Measurements from ENCODE around the gene SORCS2. TPM values are rescaled to one million over a fixed set of nuclear protein-coding genes. Genes with fewer than 3 reads are reported as not detected.

Gene SORCS2
- total RNA-seq, 6 donors from 2014 or later = 2.2 to 28.3 (median 7.2) TPM

- TF ChIP-seq POLR2AphosphoS5 (IDR thresholded peaks at IDR 0.05) (no peak), POLR2A (IDR thresholded peaks at IDR 0.05) (no peak), EP300 (IDR thresholded peaks at IDR 0.05) (no peak), CTCF (IDR thresholded peaks at IDR 0.05) (no peak)
- H3K36me3 ChIP-seq = no peaks in the 10 kb centered on the region
- no peaks in the 10 kb centered on the region for H3K9me3 ChIP-seq
- DNase-seq = no peak
- H3K4me3 ChIP-seq = no peak overlapping the region
- ATAC-seq (ENCODE audit: low FRiP score in 2 of 2) = no peak
- no peaks in the 10 kb centered on the region for H3K27me3 ChIP-seq
- H3K4me1 ChIP-seq = no peaks in the 10 kb centered on the region
- WGBS, 2 donors = 80 to 86% methylated on average over 15 to 16 of the region's 16 CpGs
- no peak overlapping the region for H3K27ac ChIP-seq
Observed at GRCh38 chr4:7499661-7500060, 307.3 kb downstream of the SORCS2 start.

GRCh38 chr4:7500404-7500803 is 308.1 kb downstream of the SORCS2 start:
- ATAC-seq (ENCODE audit: low FRiP score in 2 of 2) = no peak
- DNase-seq = no peak
- no peaks in the 10 kb centered on the region for H3K4me1 ChIP-seq
- H3K4me3 ChIP-seq = no peak overlapping the region
- no peak for TF ChIP-seq EP300 (IDR thresholded peaks at IDR 0.05)
- no peak for TF ChIP-seq POLR2A (IDR thresholded peaks at IDR 0.05)
- no peak for TF ChIP-seq POLR2AphosphoS5 (IDR thresholded peaks at IDR 0.05)
- TF ChIP-seq CTCF (IDR thresholded peaks at IDR 0.05) = no peak
- WGBS, 2 donors = 57 to 61% methylated on average over 9 to 10 of the region's 10 CpGs
- H3K36me3 ChIP-seq = no peaks in the 10 kb centered on the region
- H3K27me3 ChIP-seq = no peaks in the 10 kb centered on the region
- no peak overlapping the region for H3K27ac ChIP-seq
- H3K9me3 ChIP-seq = no peaks in the 10 kb centered on the region

GRCh38 chr4:7501314-7501713 is 309.0 kb downstream of the SORCS2 start:
- ATAC-seq (ENCODE audit: low FRiP score in 2 of 2) = no peak
- Histone ChIP-seq H3K27ac (no peak overlapping the region), H3K4me1 (no peaks in the 10 kb centered on the region), H3K27me3 (no peaks in the 10 kb centered on the region), H3K36me3 (no peaks in the 10 kb centered on the region), H3K4me3 (no peak overlapping the region), H3K9me3 (no peaks in the 10 kb centered on the region)
- 77% methylated on average over 11 of the region's 11 CpGs for WGBS, 2 donors
- TF ChIP-seq CTCF (IDR thresholded peaks at IDR 0.05) = no peak
- no peak for DNase-seq

GRCh38 chr4:7501873-7502272 is 309.5 kb downstream of the SORCS2 start:
- Histone ChIP-seq H3K4me3 (no peak overlapping the region), H3K4me1 (no peaks in the 10 kb centered on the region), H3K27ac (no peak overlapping the region), H3K9me3 (no peaks in the 10 kb centered on the region), H3K27me3 (no peaks in the 10 kb centered on the region), H3K36me3 (no peaks in the 10 kb centered on the region)
- 66 to 71% methylated on average over 10 to 11 of the region's 11 CpGs for WGBS, 2 donors
- TF ChIP-seq CTCF (IDR thresholded peaks at IDR 0.05) (no peak), POLR2AphosphoS5 (IDR thresholded peaks at IDR 0.05) (no peak), POLR2A (IDR thresholded peaks at IDR 0.05) (no peak), EP300 (IDR thresholded peaks at IDR 0.05) (no peak)
- DNase-seq (no peak), ATAC-seq (ENCODE audit: low FRiP score in 2 of 2) (no peak)

GRCh38 chr4:7503559-7504249 is 311.4 kb downstream of the SORCS2 start:
- DNase-seq (no peak), ATAC-seq (ENCODE audit: low FRiP score in 2 of 2) (no peak)
- no peak overlapping the region for H3K4me3 ChIP-seq
- H3K4me1 ChIP-seq = no peaks in the 10 kb centered on the region
- no peak for TF ChIP-seq POLR2AphosphoS5 (IDR thresholded peaks at IDR 0.05)
- H3K27me3 ChIP-seq = no peaks in the 10 kb centered on the region
- no peaks in the 10 kb centered on the region for H3K9me3 ChIP-seq
- WGBS, 2 donors = 72 to 77% methylated on average over 11 to 15 of the region's 15 CpGs
- H3K27ac ChIP-seq = no peak overlapping the region
- H3K36me3 ChIP-seq = no peaks in the 10 kb centered on the region
